HG03196 (cell line): ENCODE data around the gene ERRFI1.
"Not testable (repeated sequence)": the region's sequence is repeated elsewhere in the genome, so short reads cannot be mapped to it uniquely, and the experiment has no call there.

Experiments used
- ATAC-seq: cut with Tn5 transposase; IDR thresholded peaks from one replicate; pipeline ENCODE4 v1.9.1; 2021; ENCODE audit not compliant: unreplicated experiment

ERRFI1 gene

GRCh38 chr1:7972285-7972684, 53.8 kb downstream of the ERRFI1 start:
- no peak for ATAC-seq

- ATAC-seq, result no peak
Observed at GRCh38 chr1:7971024-7971423, 55.1 kb downstream of the ERRFI1 start.

GRCh38 chr1:7970246-7970645, 55.9 kb downstream of the ERRFI1 start:
- no peak for ATAC-seq

- no peak for ATAC-seq
Observed at GRCh38 chr1:7967651-7968050, 58.5 kb downstream of the ERRFI1 start.

GRCh38 chr1:7967196-7967595, 58.9 kb downstream of the ERRFI1 start:
- ATAC-seq, result no peak

GRCh38 chr1:7964476-7964875, 61.6 kb downstream of the ERRFI1 start:
- ATAC-seq, result no peak

GRCh38 chr1:7963841-7964240, 62.3 kb downstream of the ERRFI1 start:
- ATAC-seq, result not testable (repeated sequence)

- ATAC-seq, result not testable (repeated sequence)
Observed at GRCh38 chr1:7963378-7963730, 62.8 kb downstream of the ERRFI1 start.

- no peak for ATAC-seq
Observed at GRCh38 chr1:7962636-7963377, 63.3 kb downstream of the ERRFI1 start.

- ATAC-seq, result peak; percentile 11
Observed at GRCh38 chr1:7962014-7962335, 64.1 kb downstream of the ERRFI1 start.
